Right renal cortex interstitium (tissue), 3 donors: ENCODE data around the gene CNP. TPM values are rescaled to one million over a fixed set of nuclear protein-coding genes. Genes with fewer than 3 reads are reported as not detected.

ENCODE experiments used
- DNase-seq, 3 donors: peaks; one replicate each; pipeline ENCODE4 v3.0.0-alpha.2; 2013; ENCODE audit warnings: low read depth in 3 of 3, low spot score in 2 of 3
- polyA plus RNA-seq, 3 donors: library from polyadenylated mRNA; unstranded; fragments of 120-200 nt; gene quantifications; one replicate each; pipeline ENCODE4 v1.2.1, GENCODE V29; 2013; ENCODE audit not compliant: insufficient read length in 3 of 3

CNP gene
- polyA plus RNA-seq, 3 donors = 58.1 to 62.3 (median 60.6) TPM

- DNase-seq = no peak
Observed at GRCh38 chr17:41971721-41972523, 5.3 kb downstream of the CNP start.

GRCh38 chr17:41972571-41973407 is 6.2 kb downstream of the CNP start:
- no peak for DNase-seq

GRCh38 chr17:41973408-41973811 is 6.8 kb downstream of the CNP start:
- DNase-seq = no peak

- DNase-seq = no peak
Observed at GRCh38 chr17:41974031-41974430, 7.4 kb downstream of the CNP start.

- DNase-seq = no peak
Observed at GRCh38 chr17:41974658-41975057, 8.1 kb downstream of the CNP start.

DNA sequence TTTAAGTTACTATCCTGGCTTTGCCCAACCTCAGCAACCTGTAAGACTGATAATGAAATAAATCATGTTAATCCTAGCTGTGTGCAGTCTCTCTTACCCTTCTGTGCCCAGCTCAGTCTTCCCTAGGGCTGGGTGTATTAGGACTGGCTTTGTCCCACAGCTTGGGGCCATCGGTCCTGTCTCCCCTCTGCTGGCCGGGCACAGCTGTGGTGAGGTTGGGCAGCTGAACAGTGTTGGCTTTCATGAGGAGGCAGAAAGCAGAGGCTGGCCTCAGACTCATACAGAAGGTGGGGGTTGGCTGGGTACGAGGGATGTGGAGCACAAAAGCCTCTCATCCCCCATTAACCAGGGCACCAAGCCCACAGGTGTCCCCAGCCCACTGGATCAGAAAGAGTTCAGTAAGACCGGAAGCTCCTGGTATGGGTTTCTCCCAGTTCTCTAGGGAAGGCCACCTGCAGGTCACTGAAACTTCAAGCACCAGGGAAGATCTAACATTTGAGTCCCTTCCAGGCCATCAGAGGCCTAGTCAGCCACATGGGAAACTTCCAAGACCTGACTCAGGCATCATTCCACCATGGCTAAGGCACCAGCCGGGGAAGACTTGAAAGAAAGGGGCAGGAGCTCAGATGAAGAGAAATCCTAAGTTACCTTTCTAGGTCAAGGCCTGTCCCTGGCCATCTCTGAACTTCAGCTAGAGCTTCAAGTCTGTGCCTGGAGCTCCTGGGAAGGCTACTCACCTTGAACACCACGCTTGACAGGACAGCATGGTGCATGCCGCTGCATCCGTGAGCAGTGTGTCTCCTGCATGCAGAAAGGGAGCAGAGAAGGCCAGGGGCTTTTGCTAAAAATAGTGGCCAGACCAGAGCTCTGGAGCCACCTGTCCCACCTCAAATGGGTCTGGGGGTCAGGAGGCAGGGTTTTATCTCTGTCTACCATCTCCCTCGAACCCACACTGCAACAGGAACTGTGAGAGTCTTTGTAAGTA is 8.8 kb downstream of the CNP start:
- DNase-seq = no peak

DNA sequence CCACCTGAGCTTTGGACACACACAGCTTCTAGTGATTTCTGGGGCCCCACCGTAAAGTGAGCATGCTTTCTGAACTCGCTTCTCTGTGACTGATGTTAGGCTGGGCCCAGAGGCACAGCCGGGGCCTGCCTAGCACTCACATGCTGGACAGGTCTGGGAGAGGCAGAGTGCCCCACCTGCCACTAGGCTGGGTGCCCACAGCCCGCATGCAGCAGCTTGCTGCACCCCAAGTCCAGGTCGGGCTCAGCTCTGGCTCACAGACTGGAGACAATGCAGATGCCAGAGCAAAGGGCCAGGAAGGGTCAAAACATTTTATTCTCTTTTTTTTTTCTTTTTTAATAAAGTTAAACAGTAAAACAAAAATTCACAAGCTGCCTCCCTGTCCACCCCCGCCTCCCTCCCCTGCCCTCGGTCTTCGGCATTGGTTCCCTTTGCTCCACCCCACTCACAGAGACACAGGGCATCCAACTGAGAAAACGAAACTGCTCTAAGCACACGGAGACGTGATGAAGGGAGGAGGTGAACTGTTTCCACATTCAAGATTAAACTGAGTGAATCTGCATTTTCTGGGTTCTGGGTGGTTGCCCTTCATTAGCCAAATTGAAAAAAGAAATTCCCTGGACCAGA is 9.7 kb downstream of the CNP start:
- no peak for DNase-seq

- DNase-seq = no peak
Observed at GRCh38 chr17:41977991-41978390, 11.4 kb downstream of the CNP start.

DNA sequence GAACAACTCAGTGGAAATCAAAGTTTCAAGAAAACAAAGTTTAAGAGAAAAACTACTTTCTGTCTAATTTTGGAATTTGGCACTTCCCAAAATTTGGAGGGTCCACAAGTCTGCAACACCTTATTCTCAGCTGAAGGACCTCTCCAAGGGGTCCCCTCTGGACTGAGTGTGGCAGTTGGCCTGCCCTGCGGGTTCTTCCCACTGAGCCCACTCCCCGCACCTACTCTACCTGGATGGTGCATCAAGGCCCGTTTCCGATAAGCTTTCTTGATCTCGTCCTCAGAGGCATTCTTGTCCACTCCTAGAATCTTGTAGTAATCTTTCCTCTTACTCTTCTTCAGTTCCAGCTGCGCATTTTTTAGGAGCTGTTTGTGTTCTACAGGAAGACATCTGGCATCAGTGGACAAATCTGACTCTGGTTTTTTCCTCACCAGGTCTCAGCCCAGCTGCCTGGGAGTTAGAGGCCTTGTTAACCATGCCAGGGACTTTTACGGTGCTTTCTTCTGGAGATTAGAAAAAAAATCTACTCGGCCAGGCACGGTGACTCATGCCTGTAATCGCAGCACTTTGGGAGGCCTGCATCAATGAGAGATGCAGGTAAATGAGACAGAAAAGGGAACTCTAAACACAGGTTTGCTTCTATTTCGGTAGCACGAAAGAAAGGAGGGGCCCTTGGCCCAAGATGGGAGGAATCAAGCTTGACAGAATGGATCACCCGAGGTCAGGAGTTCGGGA is 15.6 kb downstream of the CNP start:
- DNase-seq = no peak

- DNase-seq = no peak
Observed at GRCh38 chr17:41984454-41984853, 17.9 kb downstream of the CNP start.

- DNase-seq = no peak
Observed at GRCh38 chr17:41985919-41986318, 19.3 kb downstream of the CNP start.

GRCh38 chr17:41986634-41987033 is 20.0 kb downstream of the CNP start:
- no peak for DNase-seq

DNA sequence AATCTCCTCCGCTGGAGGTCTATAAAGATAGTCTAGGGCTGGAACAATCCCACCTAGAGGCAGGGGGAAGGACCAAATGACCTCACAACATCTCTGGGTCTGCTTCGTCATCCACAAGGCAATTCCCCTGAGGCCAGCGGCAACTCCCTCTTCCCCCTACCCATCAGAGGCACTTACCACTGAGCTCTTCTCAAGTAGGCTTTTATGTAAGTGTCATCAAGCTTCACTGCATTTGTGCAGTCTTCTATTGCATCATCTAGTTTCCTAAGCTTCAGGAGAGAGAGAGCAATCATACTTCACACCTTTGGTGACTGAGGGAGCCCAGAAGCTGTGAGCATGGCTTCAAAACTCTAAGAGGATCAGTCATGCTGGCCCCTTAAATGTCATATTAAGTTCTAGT is 21.0 kb downstream of the CNP start:
- DNase-seq = no peak

GRCh38 chr17:41988418-41988817 is 21.8 kb downstream of the CNP start:
- DNase-seq = no peak

DNA sequence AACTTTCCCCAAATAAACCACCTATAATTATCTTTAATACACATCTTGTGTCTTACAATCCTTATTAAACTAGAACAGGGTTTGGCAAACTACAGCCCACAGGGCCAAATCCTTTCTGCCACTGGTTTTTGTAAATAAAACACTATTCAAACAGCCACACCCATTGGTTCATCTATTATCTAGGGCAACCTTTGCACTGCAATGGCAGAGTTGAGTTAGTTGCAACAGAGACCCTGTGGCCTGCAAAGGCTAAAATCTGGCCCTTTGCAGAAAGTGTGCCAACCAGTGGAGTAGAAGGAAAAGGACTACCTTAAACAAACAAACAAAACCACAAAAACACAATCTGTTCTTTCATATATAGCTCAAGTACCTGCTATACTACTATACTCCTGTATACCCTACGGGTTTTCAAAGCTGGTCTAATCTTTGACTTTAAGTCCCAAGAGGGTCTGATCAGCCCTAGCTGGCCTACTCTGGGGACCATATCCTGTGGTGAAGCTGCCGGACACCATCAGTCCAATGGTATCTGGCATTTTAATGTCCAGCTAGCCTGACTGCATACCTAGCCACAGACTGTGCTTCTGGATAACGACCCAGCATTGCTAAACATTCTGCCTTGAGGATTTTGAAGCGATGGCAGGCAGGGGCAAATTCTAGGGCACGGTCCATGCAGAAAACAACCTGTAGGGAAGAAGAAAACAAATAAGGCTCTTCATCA is 23.3 kb downstream of the CNP start:
- no peak for DNase-seq

DNA sequence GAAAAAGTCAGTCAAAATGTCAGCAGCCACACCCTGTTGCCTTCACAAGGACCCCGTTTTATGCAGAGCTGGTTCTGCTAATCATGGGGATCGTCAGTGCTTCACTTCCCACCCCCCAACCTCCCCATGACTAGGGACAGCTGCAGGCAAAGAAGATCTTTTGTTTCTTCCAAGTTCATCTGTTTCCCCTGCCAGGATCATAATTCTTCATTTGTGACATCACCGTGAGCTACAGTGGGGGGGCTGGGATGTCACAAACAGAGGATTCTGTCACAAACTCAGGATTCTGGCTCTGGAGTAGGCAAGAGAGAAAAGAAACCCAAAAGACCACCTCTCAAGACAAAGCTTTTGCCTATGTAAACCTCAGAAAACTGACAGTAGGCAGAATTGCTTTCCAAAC is 26.0 kb downstream of the CNP start:
- no peak for DNase-seq

- DNase-seq = no peak
Observed at GRCh38 chr17:41996855-41997164, 30.2 kb downstream of the CNP start.

GRCh38 chr17:41998497-41998896 is 31.9 kb downstream of the CNP start:
- no peak for DNase-seq
